HG02678 (cell line): ENCODE data around the gene CBX6.

ENCODE experiments used
- ATAC-seq: cut with Tn5 transposase; IDR thresholded peaks from one replicate; pipeline ENCODE4 v1.9.1; 2021; ENCODE audit warnings: mild to moderate bottlenecking, moderate library complexity; ENCODE audit not compliant: unreplicated experiment

Gene CBX6

GRCh38 chr22:38873469-38874411 lies 1.7 kb upstream of the CBX6 start:
- no peak for ATAC-seq

DNA sequence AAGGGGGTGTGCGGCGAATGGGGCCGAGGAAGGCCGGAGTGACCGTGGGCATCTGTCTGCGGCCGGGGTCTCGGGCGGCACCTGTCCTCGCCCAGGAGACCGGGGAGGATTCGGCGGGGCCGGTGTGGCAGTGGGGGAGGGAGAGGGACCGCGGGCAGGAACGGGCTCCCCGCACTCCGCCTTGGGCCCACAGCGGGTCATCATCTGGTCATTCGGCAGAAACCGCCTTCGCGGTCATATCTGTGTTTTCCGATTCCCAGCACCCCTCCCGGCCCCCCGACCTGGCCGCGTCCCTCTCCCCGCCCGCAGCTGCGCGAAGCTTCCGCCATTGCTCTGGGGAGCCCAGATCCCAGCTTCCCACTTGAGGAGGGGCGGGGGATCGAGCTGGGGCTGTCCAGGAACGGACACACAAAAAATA lies 824 bp upstream of the CBX6 start:
- no peak for ATAC-seq

- no peak for ATAC-seq
Measured at GRCh38 chr22:38871360-38872171, 450 bp downstream of the CBX6 start.

GRCh38 chr22:38870791-38871359 lies 1.1 kb downstream of the CBX6 start:
- no peak for ATAC-seq

DNA sequence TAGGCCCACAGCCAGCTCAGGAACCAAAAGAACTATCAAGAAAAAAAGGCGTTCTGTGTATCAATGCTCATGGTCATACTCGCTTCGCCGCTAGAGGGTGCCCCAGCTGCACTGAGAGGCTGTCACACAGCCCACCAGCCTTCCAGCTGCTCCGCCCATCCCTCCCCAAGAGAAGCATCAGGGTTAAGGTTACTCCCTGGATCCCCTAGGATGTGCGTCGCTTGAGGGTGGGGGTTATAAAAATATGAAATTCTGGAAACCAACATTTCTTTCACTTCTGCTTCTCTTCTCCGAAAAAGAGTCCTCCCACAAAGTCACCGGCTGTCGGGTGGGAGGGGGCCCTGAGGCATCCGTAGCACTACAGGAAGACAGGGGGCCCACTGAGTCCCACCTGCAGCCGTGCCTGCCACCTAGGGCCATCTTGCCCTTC lies 1.7 kb downstream of the CBX6 start:
- ATAC-seq, result no peak

DNA sequence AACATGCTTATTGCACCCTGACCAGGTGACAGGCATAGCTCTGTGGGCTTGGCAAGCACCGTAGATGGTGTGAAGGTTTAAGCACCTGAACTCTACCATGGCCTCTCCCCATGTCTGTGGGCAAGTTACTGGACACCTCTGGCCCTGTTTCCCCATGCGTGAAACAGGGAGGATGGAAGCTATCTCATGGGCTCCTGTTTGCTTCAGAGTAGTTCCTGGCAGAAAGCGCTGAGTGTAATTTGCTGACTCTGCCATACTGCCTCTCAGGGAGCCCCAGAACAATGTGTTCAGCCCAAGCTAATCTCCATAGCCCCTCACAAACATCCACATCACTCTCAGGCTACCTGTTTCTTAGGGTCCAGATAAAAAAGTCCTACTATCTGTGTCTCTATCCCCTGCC lies 2.4 kb downstream of the CBX6 start:
- ATAC-seq, result no peak

GRCh38 chr22:38868886-38869381 lies 3.1 kb downstream of the CBX6 start:
- ATAC-seq, result no peak

DNA sequence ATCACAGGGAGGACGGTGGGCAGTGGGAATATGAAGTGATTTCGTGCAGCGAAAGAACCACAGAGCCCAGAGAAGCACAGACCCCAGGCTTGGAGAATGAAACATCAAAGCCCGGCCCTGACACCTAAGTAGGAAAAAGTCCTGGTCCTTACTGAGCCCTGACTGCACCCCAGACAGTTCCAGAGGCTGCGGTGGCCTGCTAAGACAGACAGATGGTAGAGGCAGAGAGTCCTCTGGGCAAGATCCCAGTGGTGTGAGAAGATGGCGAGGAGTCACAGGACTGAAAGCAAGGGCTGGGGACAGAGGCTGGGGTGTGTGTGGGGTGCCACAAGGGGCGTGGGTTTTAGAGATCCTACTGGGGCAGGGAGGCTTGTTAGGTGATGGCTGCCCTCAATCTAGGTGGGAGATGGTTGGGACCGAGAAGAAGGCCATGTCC lies 3.7 kb downstream of the CBX6 start:
- ATAC-seq, result no peak

- no peak for ATAC-seq
Measured at GRCh38 chr22:38867471-38868285, 4.3 kb downstream of the CBX6 start.

GRCh38 chr22:38867124-38867455 lies 4.9 kb downstream of the CBX6 start:
- ATAC-seq, result no peak

DNA sequence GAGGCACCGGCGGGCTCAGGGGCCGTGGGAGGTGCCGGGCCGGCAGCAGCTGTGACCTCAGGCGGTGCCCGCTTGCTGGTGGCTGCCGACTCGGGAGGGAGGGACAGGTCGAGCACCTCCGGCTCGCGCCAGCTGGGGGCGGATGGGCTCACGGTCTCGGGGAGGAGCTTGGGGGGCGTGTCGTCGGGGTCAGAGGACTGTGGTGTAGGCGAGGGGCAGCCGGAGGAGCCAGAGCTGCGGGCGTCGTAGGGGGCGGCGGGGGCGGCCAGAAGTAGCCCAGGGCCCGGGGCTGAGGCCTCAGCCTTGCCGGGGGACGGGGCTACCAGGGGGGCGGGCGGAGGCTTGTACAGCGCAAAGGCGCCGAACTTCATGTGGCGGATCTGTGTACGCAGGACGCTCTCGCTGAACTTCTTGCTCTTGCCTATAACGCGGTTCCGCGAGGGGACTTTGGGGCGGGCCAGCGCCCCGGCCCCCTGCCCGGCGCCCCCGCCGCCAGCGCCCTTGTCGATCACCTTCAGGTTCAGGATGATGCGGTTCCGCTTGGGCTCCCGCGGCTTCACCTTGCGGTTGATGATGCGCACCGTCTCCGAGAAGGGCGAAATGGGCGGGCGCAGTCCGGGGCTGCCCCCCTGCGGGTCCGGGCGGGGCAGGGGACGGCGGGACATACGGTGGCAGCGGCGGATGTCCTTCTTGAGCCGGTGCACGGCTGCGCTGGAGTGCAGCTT lies 5.5 kb downstream of the CBX6 start:
- no peak for ATAC-seq

DNA sequence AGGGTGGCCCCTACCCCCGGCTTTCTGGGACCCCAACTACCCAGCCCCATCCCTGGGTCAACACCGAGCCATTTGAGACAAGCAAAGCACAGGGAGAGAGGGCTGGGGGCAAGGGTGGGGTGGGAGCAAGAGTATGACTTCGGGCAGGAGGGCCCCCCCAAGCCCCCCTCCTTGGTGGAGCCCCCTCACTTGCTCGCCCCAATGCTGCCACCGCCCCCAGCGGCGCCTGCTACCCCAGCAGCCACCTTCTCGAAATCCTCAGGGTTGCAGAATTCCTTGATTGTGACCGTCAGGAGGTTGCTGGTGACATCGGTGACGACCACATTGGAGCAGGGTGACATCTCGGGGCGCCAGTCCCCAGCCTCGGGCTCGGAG lies 6.0 kb downstream of the CBX6 start:
- ATAC-seq, result no peak

GRCh38 chr22:38865201-38866023 lies 6.6 kb downstream of the CBX6 start:
- no peak for ATAC-seq

DNA sequence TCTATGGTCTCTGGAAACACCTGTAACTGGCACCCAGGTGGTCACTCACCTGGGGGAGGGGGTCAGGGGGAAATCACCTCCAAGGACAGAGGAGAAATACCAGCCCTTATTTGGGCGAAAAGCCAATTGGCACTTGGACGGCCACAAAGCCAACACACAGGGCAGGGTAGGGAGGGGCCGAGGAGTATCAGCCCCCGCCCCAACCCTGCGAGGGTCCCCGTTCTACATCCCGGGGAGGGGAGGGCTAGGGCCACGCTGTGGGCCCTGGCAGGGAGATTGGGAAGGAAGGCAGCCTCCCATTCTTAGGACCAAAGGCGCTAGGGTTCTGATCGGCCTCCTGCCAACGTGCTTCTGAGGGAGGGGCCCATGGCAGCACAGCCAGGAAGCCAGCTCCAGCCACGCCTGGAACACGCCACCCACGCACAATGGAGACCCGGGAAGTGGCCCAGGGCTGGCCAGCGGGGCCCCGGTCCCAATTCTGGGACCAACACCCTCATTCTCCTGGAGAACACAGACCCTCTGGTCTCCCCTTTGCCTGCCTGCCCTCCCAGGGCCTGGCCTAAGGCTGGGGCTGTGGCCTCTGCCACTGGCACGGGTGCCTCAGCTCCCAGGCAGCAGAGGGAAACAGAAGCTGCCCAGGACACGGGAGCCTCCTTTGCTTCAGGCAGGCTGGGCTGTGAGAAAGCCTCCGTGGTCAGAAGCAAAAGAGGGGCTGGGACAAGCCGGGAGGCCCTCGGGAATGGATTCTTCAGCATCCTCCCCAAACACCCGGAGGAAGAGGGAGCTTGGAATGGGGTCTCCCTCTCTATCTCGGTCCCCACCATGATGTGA lies 7.4 kb downstream of the CBX6 start:
- no peak for ATAC-seq

- ATAC-seq, result no peak
Measured at GRCh38 chr22:38863531-38864131, 8.4 kb downstream of the CBX6 start.

GRCh38 chr22:38862375-38863329 lies 9.4 kb downstream of the CBX6 start:
- no peak for ATAC-seq

DNA sequence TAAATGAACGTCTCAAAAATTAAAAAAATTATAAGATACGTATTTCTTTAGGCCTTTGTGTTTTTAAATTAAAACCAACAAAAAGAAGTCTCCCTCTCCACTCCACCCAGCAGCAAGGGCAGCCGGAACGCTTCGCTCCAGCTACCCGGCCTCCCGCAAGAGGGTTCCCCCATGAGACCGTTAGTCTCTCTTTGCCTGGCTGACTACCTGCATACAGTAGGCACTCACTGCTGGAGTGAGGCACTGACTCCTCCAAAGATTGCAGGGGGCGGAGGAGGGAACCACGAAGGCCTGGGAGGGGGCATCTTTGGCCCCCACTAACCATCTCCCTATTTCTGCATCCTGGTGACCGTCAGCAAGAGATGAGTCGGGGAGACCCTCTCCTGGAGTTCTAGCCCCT lies 10.1 kb downstream of the CBX6 start:
- no peak for ATAC-seq
